C1 segment of cervical spinal cord (tissue), 14 donors: ENCODE results near the gene CTSK.

Source experiments
- DNase-seq, 14 donors: peaks; one replicate each; lab custom pipeline; 2025; lab: John Stamatoyannopoulos, UW

The CTSK gene

DNA sequence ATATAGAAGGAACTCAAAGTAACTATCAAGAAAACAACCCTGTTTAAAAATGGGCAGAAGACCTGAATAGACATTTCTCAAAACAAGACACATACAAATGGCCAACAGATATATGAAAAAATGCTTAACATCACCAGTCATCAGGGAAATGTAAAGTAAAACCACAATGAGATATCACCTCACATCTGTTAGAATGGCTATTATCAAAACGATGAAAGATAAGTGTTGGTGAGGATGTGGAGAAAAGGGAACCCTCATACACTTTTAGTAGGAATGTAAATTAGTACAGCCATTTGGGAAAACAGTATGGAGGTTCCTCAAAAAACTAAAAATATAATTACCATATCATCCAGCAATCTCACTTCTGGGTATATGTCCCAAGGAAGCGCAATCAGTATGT is 45.5 kb downstream of the CTSK start:
- DNase-seq, result no peak

DNA sequence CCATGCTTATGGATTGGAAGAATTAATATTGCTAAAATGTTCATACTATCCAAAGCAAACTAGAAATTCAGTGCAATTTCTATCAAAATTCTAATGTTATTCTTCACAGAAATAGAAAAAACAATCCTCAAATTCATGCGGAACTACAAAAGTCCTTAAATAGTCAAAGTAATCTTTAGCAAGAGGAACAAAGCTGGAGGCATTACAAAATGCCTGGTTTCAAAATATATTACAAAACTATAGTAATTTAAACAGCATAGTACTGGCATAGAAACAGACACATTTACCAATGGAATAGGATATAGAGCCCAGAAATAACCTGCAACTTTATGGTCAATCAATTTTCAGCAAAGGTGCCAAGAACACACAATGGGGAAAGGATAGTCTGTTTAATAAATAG is 46.3 kb downstream of the CTSK start:
- no peak for DNase-seq

DNA sequence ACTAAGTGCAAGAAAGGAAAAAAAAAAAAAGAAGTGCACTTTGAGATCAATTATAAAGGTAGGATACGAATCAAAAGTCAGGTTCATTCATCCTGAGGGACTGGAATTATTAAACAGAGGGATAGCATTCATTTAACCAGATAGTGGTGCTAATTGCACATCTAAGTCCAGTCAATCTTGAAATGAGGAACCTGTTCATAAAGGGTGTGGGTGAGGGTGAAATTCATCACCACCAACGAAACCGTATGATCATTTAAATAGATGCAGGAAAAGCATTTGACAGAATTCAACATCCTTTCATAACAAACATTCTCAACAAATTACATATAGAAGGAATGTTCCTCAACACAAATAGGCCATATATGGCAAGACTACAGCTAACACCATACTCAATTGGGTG is 48.0 kb downstream of the CTSK start:
- DNase-seq, result no peak

DNA sequence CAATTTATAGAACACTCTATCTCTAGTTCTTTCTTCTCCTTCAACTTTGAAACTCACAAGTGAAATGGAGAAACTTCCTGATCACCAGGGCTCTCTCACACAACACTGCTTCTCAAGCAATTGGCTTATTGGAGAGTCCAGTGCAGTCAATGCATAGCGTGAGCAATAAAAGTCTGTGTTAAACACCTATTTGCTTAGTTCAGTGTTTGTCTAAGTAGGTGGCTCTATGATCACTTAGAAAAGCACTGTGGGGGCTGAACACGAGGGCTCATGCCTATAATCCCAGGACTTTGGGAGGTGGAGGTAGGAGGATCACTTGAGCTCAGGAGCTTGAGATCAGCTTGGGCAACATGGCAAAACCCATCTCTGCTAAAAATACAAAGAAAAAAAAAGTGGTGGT is 54.6 kb downstream of the CTSK start:
- no peak for DNase-seq

DNA sequence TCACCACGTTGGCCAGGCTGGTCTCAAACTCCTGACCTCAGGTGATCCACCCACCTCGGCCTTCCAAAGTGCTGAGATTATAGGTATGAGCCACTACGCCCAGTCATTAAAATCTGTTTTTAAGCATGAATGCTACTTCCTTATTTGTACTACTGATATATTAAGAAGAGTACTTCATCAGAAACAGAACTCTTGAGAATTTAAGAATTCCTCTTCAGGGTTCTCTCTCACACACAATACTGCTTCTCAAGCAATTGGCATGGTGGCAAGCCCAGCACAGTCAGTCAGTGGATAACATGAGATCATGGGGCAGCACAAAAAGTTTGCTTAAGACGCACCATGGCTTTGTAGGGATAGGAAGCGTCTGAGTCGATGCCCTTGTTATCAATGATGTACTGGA is 56.6 kb downstream of the CTSK start:
- no peak for DNase-seq

DNA sequence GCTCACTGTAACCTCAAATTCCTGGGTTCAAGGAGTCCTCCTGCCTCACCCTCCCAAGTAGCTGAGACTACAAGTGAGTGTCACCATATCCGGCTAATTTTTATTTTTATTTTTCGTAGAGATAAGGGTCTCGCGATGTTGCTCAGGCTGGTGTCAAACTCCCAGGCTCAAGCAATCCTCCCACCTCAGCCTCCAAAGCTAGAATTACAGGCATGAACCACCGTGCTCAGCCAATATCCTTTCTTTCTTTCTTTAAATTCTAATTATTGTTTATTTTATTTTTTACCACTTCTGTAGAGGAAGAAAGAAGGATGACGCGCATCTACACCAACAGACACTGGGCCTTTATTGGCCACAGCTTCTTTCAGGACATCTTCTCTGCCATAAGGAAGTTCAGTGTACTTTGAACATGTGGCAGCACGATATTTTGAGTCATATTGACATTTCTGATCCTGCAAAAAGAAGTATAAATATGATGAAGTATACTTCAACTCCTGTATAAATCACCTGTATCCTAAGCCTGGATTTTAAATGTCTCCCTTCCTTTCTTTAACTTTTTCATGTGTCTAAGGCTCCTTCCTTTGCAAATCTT is 58.2 kb downstream of the CTSK start:
- DNase-seq, result no peak

DNA sequence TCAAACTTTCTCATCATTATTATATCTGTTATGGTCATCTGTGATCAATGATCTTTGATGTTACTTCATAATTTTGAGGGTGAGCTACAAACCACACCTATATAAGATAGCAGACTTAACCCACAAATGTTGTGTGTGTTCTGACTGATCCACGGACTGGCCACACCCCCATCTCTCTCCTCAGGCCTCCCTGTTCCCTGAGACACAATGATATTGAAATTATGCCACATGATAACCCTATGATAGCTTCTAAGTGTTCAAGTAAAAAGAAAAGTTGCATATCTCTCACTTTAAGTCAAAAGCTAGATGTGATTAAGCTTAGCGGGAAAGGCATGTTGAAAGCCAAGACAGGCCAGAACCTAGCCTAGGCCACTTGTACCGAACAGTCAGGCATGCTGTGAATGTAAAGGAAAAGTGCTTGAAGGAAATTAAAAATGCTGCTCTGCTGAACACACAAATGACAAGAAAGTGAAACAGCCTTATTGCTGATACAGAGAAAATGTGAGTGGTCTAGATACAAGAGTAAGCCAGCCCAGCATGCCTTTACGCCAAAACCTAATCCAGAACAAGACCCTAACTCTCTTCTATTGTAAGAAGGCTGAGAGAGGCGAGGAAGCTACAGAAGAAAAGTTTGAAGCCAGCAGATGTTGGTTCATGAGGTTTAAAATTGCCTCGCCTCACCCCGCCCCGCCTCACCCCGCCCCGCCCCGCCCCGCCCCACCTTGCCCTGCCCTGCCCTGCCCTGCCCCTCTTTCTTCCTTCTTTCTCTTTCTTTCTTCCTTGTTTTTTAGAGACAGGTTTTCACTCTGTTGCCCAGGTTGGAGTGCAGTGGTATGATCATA is 59.0 kb downstream of the CTSK start:
- DNase-seq, result no peak
